Hematopoietic multipotent progenitor cell treated with erythropoietin and hydrocortisone succinate and interleukin-3 and kit ligand, for 17 days (in vitro differentiated cells): Measurements from ENCODE around the gene DTNB.
"Not testable (repeated sequence)": the region's sequence is repeated elsewhere in the genome, so short reads cannot be mapped to it uniquely, and the experiment has no call there.

Source experiments
- DNase-seq: peaks from one replicate; pipeline ENCODE4 v3.0.0-alpha.2; 2015; ENCODE audit warnings: low spot score

The DTNB gene

DNA sequence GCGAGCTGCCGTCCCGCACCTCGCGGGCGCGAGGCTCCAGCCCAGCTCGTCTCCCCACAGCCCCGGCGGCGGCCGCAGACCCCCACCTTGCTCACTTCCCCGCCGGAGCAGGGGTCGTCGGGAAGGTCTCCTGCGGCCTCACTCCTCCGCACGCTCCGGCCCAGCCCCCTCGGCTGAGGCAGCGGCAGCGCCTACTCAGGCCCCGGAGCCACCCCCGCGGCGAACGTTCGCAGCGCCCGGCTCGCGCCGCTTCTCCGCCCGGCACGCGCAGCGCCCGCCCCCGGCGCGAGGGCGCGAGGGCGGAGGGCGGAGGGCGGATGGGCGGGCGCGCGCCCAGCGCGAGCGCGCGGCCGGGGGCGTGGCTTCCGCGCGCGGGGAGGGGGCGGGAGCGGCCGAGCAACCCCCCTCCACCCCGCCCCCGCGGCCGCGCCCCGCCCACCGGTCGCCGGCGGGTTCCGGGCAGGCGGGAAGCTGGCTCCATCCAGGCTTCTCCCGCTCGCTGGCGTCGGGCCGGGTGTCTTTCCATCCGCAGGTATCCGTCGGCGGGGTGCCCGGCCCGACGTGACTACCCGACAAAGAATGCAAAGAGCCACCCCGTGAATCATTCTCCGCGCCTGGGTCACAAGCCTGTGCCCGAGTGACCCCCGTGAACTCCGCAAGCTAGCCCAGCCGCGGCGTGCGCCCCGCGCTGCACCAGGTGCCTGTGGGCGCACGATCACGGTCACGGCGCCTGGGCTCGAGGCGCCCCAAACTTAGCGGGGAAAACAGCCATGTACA lies at the start of gene DTNB:
Gene DTNB, minus strand, starts transcription at position 278 of the 777 bp plus-strand sequence. CDS start 20,917 bp downstream, outside the sequence.
- peak; percentile 37 for DNase-seq

DNA sequence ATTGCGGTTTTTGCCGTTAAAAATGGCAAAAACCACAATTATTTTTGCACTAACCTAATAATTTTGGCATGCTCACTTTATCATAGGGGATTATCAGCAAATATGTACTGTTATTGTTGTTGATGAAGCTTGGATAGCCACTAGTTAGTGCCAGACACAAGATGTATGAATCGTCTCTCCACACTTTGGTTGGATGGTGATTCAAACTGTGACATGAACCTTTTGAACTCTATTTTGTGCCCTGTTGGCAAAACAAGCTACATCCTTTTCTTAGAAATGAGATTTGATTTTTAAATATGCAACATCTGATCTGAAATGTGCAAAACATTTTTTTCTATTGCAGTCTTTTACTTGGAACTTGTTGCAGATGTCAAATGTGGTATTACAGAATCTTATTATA lies 48.8 kb upstream of the DTNB start:
- DNase-seq, result no peak

GRCh38 chr2:25720575-25720974 lies 47.2 kb upstream of the DTNB start:
- no peak for DNase-seq

- no peak for DNase-seq
These were observed 41.4 kb upstream of the DTNB start for GRCh38 chr2:25714740-25715139.

GRCh38 chr2:25712455-25712854 lies 39.1 kb upstream of the DTNB start:
- DNase-seq, result no peak

DNA sequence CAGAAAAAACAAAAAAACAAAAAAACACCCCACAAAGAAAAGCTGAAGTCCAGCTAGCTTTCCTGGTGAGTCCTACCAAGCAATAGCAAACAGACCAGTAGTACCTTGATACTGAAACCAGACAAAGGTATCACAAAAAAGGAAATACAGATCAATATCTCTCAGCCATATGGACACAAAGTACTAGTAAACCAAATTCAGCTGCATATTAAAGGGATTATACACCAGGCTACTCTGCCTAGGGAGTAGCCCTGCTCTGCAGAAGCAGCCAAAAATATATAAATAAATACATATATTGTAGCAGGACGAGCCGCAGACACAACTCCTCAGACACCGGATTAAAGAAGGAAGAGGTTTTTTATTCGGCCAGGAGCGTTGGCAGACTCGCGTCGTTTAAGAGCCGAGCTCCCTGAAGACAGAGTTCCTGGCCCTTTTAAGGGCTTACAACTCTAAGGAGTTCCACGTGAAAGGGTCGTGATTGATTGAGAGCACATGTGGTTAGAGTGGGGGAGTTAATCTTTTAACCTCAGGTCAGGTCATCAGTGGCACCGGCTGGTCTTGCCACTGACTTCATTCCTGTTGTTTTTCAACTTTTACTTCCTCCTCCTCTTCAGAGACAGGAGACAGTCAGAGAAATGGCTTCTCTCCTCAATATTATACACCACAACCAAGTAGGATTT lies 38.4 kb upstream of the DTNB start:
- DNase-seq, result no peak

- DNase-seq, result no peak
These were observed 37.4 kb upstream of the DTNB start for GRCh38 chr2:25710750-25711149.

- DNase-seq, result no peak
These were observed 36.0 kb upstream of the DTNB start for GRCh38 chr2:25709349-25709748.

GRCh38 chr2:25707927-25708590 lies 34.7 kb upstream of the DTNB start:
- DNase-seq, result no peak

DNA sequence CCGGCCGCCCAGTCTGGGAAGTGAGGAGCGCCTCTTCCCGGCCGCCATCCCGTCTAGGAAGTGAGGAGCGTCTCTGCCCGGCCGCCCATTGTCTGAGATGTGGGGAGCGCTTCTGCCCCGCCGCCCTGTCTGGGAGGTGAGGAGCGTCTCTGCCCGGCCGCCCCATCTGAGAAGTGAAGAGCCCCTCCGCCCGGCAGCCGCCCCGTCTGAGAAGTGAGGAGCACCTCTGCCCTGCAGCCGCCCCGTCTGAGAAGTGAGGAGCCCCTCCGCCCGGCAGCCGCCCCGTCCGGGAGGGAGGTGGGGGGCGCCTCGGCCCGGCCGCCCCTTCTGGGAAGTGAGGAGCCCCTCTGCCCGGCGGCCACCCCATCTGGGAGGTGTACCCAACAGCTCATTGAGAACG lies 32.2 kb upstream of the DTNB start:
- DNase-seq, result not testable (repeated sequence)

DNA sequence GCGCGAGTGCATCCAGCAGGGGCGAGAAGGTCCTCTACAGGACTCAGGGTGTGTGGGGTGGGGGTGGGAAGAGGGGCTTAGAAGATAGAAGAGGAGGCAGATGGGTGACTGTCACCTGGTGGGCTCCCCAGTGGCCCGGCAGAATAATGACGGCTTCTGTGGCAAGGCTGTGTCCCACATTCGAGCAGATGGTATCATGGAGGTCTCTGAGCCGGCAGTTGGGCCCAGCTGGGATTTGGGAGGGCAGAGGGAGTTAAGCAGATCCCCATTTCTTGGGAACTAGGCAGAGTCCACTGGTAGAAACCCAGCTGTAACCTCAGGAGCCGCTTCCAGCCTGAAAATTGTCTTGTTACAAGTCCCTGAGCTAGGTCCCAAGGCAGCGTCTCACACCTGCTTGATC lies 28.4 kb upstream of the DTNB start:
- DNase-seq, result no peak

DNA sequence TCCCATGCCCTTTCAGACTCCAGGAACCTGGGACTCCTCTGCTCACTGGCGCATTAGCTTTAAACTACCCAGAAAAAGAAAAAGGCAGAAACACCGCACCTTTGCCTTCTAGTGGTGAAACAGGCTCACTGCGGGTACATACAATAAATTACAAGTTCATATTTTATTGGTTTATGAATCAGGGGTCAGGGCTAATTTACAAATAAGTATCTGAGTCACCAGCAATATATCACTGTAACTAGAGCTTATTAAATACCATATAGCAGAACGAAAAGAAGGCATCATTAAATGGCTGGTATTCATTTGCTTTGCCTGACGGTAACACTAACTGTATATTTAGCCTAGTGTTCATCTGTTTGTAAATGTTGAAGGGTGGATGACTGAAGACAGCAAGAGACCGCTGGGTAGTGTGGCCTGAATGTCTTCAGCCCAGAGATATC lies 26.9 kb upstream of the DTNB start:
- DNase-seq, result no peak

- DNase-seq, result no peak
These were observed 25.8 kb upstream of the DTNB start for GRCh38 chr2:25699216-25699615.

DNA sequence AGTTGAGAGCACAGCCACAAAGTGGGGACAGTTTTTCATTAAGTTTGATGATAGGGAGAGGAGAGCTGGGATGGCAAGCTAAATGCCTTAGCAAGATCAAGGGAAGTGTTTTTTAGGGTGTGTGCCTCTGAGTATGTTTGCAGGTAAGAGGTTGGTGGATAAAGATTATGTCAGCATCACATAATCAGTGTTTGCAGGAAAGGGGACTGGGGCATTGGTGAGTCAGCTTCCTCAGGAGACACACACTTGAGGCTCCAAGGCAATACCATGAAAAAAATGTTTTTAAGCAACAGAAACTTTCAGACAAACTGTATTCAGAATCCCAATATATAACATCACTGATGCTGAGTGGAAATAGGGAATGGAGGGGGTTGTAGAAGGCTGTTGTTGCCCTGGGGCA lies 25.4 kb upstream of the DTNB start:
- DNase-seq, result no peak

- DNase-seq, result no peak
These were observed 24.4 kb upstream of the DTNB start for GRCh38 chr2:25697559-25698341.

- DNase-seq, result no peak
These were observed 19.5 kb upstream of the DTNB start for GRCh38 chr2:25692737-25693445.

- DNase-seq, result no peak
These were observed 18.8 kb upstream of the DTNB start for GRCh38 chr2:25692143-25692542.

DNA sequence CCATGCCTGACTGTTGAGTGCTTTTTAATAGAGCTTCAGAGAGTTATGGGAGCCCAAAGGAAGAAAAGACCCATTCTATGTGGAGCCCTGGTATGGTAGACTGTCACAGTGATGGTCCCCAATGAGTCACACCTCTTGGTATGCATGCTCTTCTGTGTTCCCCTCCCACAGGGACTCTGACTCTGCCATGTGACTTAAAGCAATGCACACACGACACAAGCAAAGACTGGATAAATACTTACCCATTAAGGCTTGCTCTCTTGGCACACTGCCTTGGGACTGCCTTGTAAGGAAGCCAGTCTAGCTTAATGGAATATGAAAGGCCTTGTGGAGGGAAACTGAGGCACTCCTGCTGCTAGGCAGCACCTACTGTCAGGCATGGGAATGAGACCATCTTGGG lies 16.7 kb upstream of the DTNB start:
- no peak for DNase-seq

GRCh38 chr2:25688236-25688635 lies 14.9 kb upstream of the DTNB start:
- no peak for DNase-seq

DNA sequence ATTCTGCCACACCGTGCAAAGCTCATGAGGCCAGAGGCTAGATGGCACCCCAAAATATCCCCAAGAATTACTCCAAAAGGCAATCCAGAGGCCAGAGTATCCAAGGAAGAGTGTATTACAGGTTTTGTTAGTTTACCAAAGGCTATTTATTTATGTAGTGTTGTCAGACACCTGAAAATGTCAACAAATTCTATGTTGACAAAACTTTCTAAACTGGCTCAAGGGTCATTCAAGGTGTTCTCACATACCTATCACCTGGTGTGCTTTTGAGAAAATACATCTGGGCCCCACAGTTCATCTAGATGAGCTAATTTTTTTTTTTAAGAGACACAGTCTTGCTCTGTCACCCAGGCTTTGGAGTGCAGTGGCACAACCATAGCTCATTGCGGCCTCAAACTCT lies 12.4 kb upstream of the DTNB start:
- no peak for DNase-seq

GRCh38 chr2:25684577-25685473 lies 11.4 kb upstream of the DTNB start:
- no peak for DNase-seq
